Nephron progenitor cell (in vitro differentiated cells): Measurements from ENCODE around the gene PALD1.

Experiments used
- DNase-seq: peaks from one replicate; pipeline ENCODE4 v3.0.0; 2021
- H3K27ac Mint-ChIP-seq: 2 replicates; pipeline ENCODE4 v1.8.0; 2021; ENCODE audit warnings: mild to moderate bottlenecking, moderate library complexity, mixed read lengths
- H3K27me3 Mint-ChIP-seq: 2 replicates; pipeline ENCODE4 v1.8.0; 2021; ENCODE audit warnings: mild to moderate bottlenecking, low read depth, mixed read lengths; ENCODE audit not compliant: poor library complexity
- H3K36me3 Mint-ChIP-seq: 2 replicates; pipeline ENCODE4 v1.8.0; 2021; ENCODE audit warnings: low read depth, mixed read lengths
- H3K4me1 Mint-ChIP-seq: 2 replicates; pipeline ENCODE4 v1.8.0; 2021; ENCODE audit warnings: mixed read lengths
- H3K4me3 Mint-ChIP-seq: 2 replicates; pipeline ENCODE4 v1.8.0; 2021; ENCODE audit warnings: mild to moderate bottlenecking, moderate library complexity, mixed read lengths
- H3K9me3 Mint-ChIP-seq: 2 replicates; pipeline ENCODE4 v1.8.0; 2021; ENCODE audit warnings: mild to moderate bottlenecking, moderate library complexity, mixed read lengths
- CTCF ChIP-seq: fragments of 200-600 bp; sonication (generic); IDR thresholded peaks from 2 replicates; pipeline ENCODE4 v1.5.0; 2021; ENCODE audit warnings: antibody characterized with exemption

PALD1 gene

GRCh38 chr10:70600512-70601395, 122.2 kb downstream of the PALD1 start:
- H3K9me3 Mint-ChIP-seq: peaks cover under 1% of the 10 kb centered on the region
- no peak for DNase-seq
- H3K27ac Mint-ChIP-seq: no peak overlapping the region
- peaks cover 17% of the 10 kb centered on the region for H3K4me1 Mint-ChIP-seq
- no peak overlapping the region for H3K4me3 Mint-ChIP-seq
- peaks cover 7% of the 10 kb centered on the region for H3K27me3 Mint-ChIP-seq
- TF ChIP-seq CTCF: no peak
- no peaks in the 10 kb centered on the region for H3K36me3 Mint-ChIP-seq

DNA sequence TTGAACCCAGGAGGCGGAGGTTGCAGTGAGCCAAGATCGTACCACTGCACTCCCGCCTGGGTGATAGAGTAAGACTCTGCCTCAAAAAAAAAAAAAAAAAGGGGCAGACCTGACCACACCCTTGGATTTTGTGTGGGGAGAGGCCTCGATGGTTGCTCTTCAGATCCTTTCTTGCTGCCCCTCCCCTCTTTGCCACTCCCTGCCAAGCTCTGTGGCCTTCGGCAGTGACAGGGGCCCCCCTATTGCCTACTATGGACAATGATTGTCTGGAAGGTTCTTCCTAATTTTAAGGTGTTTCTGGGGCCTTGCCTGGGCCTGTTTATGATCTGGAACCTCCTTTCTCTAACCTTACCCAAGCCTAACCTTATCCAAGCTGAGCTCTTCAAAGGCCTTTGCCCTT, 123.2 kb downstream of the PALD1 start:
- Mint-ChIP-seq H3K4me1 (peaks cover 7% of the 10 kb centered on the region), H3K27me3 (peaks cover 7% of the 10 kb centered on the region), H3K4me3 (no peak overlapping the region), H3K36me3 (no peaks in the 10 kb centered on the region), H3K9me3 (peaks cover 4% of the 10 kb centered on the region), H3K27ac (no peak overlapping the region)
- TF ChIP-seq CTCF: no peak
- no peak for DNase-seq

DNA sequence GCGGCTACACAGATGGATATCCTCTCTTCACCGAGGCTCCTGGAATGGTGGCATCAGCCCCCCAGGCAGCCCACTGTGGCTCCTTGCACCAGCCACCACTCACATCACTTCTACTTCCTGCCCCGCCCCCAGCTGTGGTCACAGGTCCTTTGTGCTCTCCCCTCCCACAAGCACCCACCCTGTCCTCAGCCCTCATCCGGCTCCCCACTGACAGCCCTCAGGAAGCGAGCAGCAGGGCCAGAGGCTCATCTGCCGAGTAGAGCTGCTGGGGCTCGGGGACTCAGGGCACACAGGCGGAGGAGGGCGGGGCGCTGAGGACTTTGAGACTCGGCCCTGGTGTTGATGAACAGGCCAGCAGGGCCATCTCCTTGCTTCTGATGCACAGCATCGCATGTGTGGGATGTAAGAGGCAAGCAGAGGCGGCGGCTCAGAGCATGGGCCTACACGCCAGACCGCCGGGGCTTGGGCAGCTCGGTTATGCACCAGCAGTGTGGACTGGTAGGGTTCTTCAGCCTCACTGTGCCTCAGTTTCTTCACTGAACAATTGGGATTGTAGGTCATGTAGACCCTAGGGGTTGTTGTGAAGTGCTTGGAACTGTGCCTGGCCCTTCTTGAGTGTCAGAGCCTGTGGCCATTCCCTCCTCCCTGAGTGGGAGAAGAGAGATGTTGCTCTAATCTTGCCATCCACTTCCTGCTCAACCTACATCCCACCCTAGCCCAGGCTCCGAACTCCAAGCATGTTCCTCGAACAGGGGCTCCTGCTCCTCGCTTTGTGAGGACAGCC, 124.3 kb downstream of the PALD1 start, which contains the start of gene PRF1:
Gene PRF1 (minus strand): TSS at position 77 of the 784 bp plus-strand sequence. CDS start 1,839 bp downstream, outside the sequence.
- H3K9me3 Mint-ChIP-seq: peaks cover 4% of the 10 kb centered on the region
- no peak for TF ChIP-seq CTCF
- no peaks in the 10 kb centered on the region for H3K36me3 Mint-ChIP-seq
- no peak for DNase-seq
- H3K27me3 Mint-ChIP-seq: peaks cover 4% of the 10 kb centered on the region
- H3K4me3 Mint-ChIP-seq: no peak within 1 kb of the TSS
- no peaks in the 10 kb centered on the region for H3K4me1 Mint-ChIP-seq
- no peak within 1 kb of the TSS for H3K27ac Mint-ChIP-seq

DNA sequence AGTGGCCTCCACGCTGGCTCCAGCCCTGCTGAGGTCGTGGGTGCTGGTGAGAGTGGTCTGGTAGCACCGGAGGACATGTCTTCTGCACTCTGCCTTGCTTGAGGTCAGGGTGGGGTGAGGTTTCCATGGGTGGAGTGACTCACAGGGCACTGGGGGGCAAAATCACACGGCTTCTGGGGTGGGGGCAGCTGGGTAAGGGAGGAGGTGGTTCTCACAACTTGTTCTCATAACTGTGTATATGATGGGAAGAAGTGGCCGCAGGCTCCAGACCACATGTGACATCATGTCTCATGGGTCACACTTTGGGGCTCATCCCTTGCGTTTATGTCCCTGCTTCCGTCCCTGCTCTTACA, 124.9 kb downstream of the PALD1 start:
- no peak overlapping the region for H3K4me3 Mint-ChIP-seq
- TF ChIP-seq CTCF: no peak
- H3K27me3 Mint-ChIP-seq: peaks cover 4% of the 10 kb centered on the region
- H3K4me1 Mint-ChIP-seq: no peaks in the 10 kb centered on the region
- no peak overlapping the region for H3K27ac Mint-ChIP-seq
- peaks cover 4% of the 10 kb centered on the region for H3K9me3 Mint-ChIP-seq
- no peaks in the 10 kb centered on the region for H3K36me3 Mint-ChIP-seq
- no peak for DNase-seq

GRCh38 chr10:70604106-70604505, 125.5 kb downstream of the PALD1 start:
- TF ChIP-seq CTCF: no peak
- no peak for DNase-seq

More at GRCh38 chr10:70604106-70604505, 125.5 kb downstream of the PALD1 start:
- peaks cover 4% of the 10 kb centered on the region for H3K9me3 Mint-ChIP-seq
- no peaks in the 10 kb centered on the region for H3K36me3 Mint-ChIP-seq
- H3K4me3 Mint-ChIP-seq: no peak overlapping the region
- no peak overlapping the region for H3K27ac Mint-ChIP-seq
- H3K27me3 Mint-ChIP-seq: peaks cover 4% of the 10 kb centered on the region
- H3K4me1 Mint-ChIP-seq: no peaks in the 10 kb centered on the region
